NCI-H1694 treated with DMSO at 0.1 percent for 48 hours (cell line): ENCODE measurements around the gene OR2S2.
"Not testable (repeated sequence)": the region's sequence is repeated elsewhere in the genome, so short reads cannot be mapped to it uniquely, and the experiment has no call there.

ENCODE experiments used
- DNase-seq: peaks from one replicate; lab custom pipeline; 2025; lab: John Stamatoyannopoulos, UW

The OR2S2 gene

GRCh38 chr9:35933550-35934067, 24.3 kb downstream of the OR2S2 start:
- DNase-seq: no peak

- no peak for DNase-seq
Observed at GRCh38 chr9:35932735-35933134, 25.2 kb downstream of the OR2S2 start.

GRCh38 chr9:35930989-35931388, 27.0 kb downstream of the OR2S2 start:
- no peak for DNase-seq

- no peak for DNase-seq
Observed at GRCh38 chr9:35930521-35930920, 27.4 kb downstream of the OR2S2 start.

GRCh38 chr9:35929453-35929718, 28.6 kb downstream of the OR2S2 start:
- no peak for DNase-seq

GRCh38 chr9:35928591-35929452, 29.1 kb downstream of the OR2S2 start:
- DNase-seq: no peak

- DNase-seq: no peak
Observed at GRCh38 chr9:35923927-35924763, 33.8 kb downstream of the OR2S2 start.

GRCh38 chr9:35923598-35923926, 34.4 kb downstream of the OR2S2 start:
- no peak for DNase-seq

- no peak for DNase-seq
Observed at GRCh38 chr9:35920051-35920620, 37.8 kb downstream of the OR2S2 start.

- DNase-seq: no peak
Observed at GRCh38 chr9:35919212-35920008, 38.5 kb downstream of the OR2S2 start.

GRCh38 chr9:35918780-35919179, 39.2 kb downstream of the OR2S2 start:
- DNase-seq: no peak

- DNase-seq: no peak
Observed at GRCh38 chr9:35917261-35917660, 40.7 kb downstream of the OR2S2 start.

- no peak for DNase-seq
Observed at GRCh38 chr9:35915681-35916294, 42.2 kb downstream of the OR2S2 start.

- no peak for DNase-seq
Observed at GRCh38 chr9:35914301-35914807, 43.6 kb downstream of the OR2S2 start.

- not testable (repeated sequence) for DNase-seq
Observed at GRCh38 chr9:35913429-35913828, 44.5 kb downstream of the OR2S2 start.

GRCh38 chr9:35912791-35913400, 45.1 kb downstream of the OR2S2 start:
- no peak for DNase-seq

- DNase-seq: no peak
Observed at GRCh38 chr9:35911690-35912089, 46.3 kb downstream of the OR2S2 start.

GRCh38 chr9:35910613-35911359, 47.2 kb downstream of the OR2S2 start:
- DNase-seq: peak; percentile 79

GRCh38 chr9:35909687-35910612, 48.0 kb downstream of the OR2S2 start:
- no peak for DNase-seq
